Measurements from ENCODE around the gene WSCD1. TPM values are rescaled to one million over a fixed set of nuclear protein-coding genes. Genes with fewer than 3 reads are reported as not detected.

Gene WSCD1
- total RNA-seq, 2 experiments from 2014 or later = 0.23 TPM; not detected in 1

GRCh38 chr17:6168296-6168695, 98.1 kb downstream of the WSCD1 start:
- Mint-ChIP-seq H3K4me1 (no peaks in the 10 kb centered on the region), H3K27me3 (no peaks in the 10 kb centered on the region), H3K9me3 (ENCODE audit: low read depth) (no peaks in the 10 kb centered on the region), H3K36me3 (no peaks in the 10 kb centered on the region), H3K4me3 (no peak overlapping the region), H3K27ac (no peak overlapping the region)
- CTCF ChIA-PET = no interaction called here
- ATAC-seq (no peak), DNase-seq (no peak)

DNA sequence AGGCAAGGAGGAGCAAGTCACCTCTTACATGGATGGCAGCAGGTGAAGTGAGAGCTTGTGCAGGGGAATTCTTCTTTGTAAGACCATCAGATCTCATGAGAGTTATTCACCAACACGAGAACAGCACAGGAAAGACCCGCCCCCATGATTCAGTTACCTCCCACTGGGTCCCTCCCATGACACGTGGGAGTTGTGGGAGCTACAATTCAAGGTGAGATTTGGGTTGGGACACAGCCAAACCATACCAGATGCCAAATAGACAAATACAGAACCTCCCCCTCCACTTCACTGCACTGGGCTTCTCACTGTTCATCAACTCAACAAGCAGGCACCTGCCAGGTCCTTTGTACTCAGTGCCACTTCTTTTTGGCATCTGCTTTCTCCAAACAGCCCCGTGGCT, 100.2 kb downstream of the WSCD1 start:
- Mint-ChIP-seq H3K36me3 (no peaks in the 10 kb centered on the region), H3K9me3 (ENCODE audit: low read depth) (no peaks in the 10 kb centered on the region), H3K27ac (no peak overlapping the region), H3K27me3 (no peaks in the 10 kb centered on the region), H3K4me1 (no peaks in the 10 kb centered on the region), H3K4me3 (no peak overlapping the region)
- DNase-seq (no peak), ATAC-seq (no peak)
- CTCF ChIA-PET = no interaction called here

DNA sequence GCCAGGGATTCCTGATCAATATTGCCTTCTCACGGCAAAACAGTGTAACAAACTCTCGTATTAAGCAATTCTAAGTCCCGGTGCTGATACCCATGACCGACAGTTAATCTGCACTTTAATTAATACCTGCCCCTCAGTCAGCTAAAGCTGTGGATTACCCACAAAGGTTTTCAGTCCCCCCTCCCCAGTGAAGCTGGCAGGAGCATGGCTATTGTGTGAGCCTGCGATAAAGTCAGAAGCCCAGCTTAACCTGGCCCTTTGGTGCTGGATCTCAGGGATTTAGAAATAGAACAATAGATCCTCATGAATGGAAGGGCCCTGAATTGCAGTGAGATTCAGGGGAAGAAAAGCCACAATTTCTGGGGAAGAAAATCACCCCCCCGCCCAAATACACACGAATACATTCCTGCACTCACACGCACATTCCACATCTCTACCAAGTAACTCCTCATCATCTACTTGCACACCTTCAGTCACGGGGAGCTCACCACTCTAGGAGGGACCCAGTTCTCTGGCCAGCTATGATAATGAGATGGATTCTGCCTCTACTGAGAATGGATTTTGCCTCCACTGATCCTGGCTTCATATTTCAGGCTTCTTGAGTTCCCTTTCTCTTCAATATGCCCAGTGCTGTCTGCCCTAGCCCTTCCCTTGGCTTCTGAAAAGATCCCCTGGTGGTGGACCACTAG, 102.6 kb downstream of the WSCD1 start:
- Mint-ChIP-seq H3K4me1 (no peaks in the 10 kb centered on the region), H3K27me3 (no peaks in the 10 kb centered on the region), H3K27ac (no peak overlapping the region), H3K9me3 (ENCODE audit: low read depth) (no peaks in the 10 kb centered on the region), H3K4me3 (no peak overlapping the region), H3K36me3 (no peaks in the 10 kb centered on the region)
- CTCF ChIA-PET = interaction anchor here (1.8 kb wide), 1 partner anchor 27 kb away, joined by 4 read pairs; no protein-coding TSS in a partner anchor
- no peak for ATAC-seq
- DNase-seq = no peak

DNA sequence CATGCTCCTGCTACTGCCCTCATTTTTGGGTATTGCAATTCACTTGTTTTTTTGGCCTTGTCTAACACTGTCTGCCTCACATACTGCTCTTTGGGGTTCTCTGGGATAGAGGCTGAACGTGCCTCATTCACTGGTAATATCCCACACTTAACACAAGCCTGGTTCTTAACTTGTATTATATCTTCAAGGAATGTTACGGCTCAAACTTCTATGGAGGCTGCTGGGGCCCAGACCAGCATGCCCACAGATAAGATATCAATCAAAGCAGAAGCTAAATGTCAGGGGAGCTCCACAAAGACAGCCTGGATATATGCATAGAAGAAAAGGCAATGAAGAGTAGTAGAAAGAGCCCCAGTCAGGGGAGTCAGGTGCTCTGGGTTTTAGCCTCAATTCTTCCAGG, 103.5 kb downstream of the WSCD1 start:
- no peaks in the 10 kb centered on the region for H3K4me1 Mint-ChIP-seq
- no peaks in the 10 kb centered on the region for H3K9me3 Mint-ChIP-seq (ENCODE audit: low read depth)
- no peaks in the 10 kb centered on the region for H3K27me3 Mint-ChIP-seq

More for the DNA sequence above, 103.5 kb downstream of the WSCD1 start:
- ATAC-seq (no peak), DNase-seq (no peak)
- CTCF ChIA-PET = no interaction called here
- Mint-ChIP-seq H3K4me3 (no peak overlapping the region), H3K27ac (no peak overlapping the region), H3K36me3 (no peaks in the 10 kb centered on the region)

Measured in activated CD8-positive, alpha-beta memory T cell treated with anti-CD3 and anti-CD28 coated beads, Interleukin-2, amount 10 ng/mL, durations not matched to agents 7 days and 5 days (primary cell).